WTC11 (cell line): ENCODE measurements around the gene NTF3. TPM values are rescaled to one million over a fixed set of nuclear protein-coding genes. Genes with fewer than 3 reads are reported as not detected.

Experiments used
- ATAC-seq: fragments of 200-7000 bp; cut with Tn5 transposase; 2 replicates; pipeline ENCODE4 v1.10.0; 2021; ENCODE audit warnings: mild to moderate bottlenecking, moderate library complexity
- CTCF ChIA-PET: fragments of 300-600 bp; sonication (Branson Sonifier 250); formaldehyde crosslinking; loops from one replicate; lab custom pipeline; 2021; ENCODE audit warnings: antibody characterized with exemption; lab: Charles Lee
- POLR2A ChIA-PET: fragments of 350-600 bp; sonication (Branson Sonifier 250); formaldehyde crosslinking; loops from one replicate; lab custom pipeline; 2021; ENCODE audit warnings: antibody characterized with exemption; lab: Charles Lee
- DNase-seq: peaks from one replicate; pipeline ENCODE4 v3.0.0; 2021; ENCODE audit warnings: low spot score
- H3K27ac Mint-ChIP-seq: 2 replicates; pipeline ENCODE4 v1.8.0; 2021; ENCODE audit warnings: mixed read lengths
- H3K27me3 Mint-ChIP-seq: 2 replicates; pipeline ENCODE4 v1.8.0; 2021; ENCODE audit warnings: low read depth, mild to moderate bottlenecking, moderate library complexity, mixed read lengths
- H3K36me3 Mint-ChIP-seq: 2 replicates; pipeline ENCODE4 v1.8.0; 2021; ENCODE audit warnings: mixed read lengths
- H3K4me1 Mint-ChIP-seq: 2 replicates; pipeline ENCODE4 v1.8.0; 2022; ENCODE audit warnings: mixed read lengths
- H3K4me3 Mint-ChIP-seq: 2 replicates; pipeline ENCODE4 v1.8.0; 2021; ENCODE audit warnings: mild to moderate bottlenecking, moderate library complexity, mixed read lengths
- H3K9me3 Mint-ChIP-seq: 2 replicates; pipeline ENCODE4 v1.8.0; 2021; ENCODE audit warnings: mixed read lengths
- ATF1 ChIP-seq: sonication (generic); formaldehyde crosslinking; IDR thresholded peaks from 2 replicates; pipeline ENCODE4 v1.8.1; 2023; ENCODE audit warnings: mild to moderate bottlenecking, moderate library complexity, missing genetic modification reagents
- ESRRA ChIP-seq: sonication (generic); formaldehyde crosslinking; IDR thresholded peaks from 2 replicates; pipeline ENCODE4 v1.8.1; 2022; ENCODE audit warnings: mild to moderate bottlenecking, missing genetic modification reagents, borderline replicate concordance
- GABPB1 ChIP-seq: sonication (generic); formaldehyde crosslinking; IDR thresholded peaks from 2 replicates; pipeline ENCODE4 v1.8.1; 2023; ENCODE audit warnings: mild to moderate bottlenecking, missing genetic modification reagents
- GRHL2 ChIP-seq: fragments of 250-450 bp; sonication (Bioruptor Pico); IDR thresholded peaks from 2 replicates; pipeline ENCODE4 v1.8.0; 2022; ENCODE audit warnings: mild to moderate bottlenecking, moderate library complexity; ENCODE audit not compliant: insufficient replicate concordance, severe bottlenecking
- HMGA2 ChIP-seq: fragments of 250-450 bp; sonication (Bioruptor Pico); IDR thresholded peaks from 2 replicates; pipeline ENCODE4 v1.4.0; 2021; ENCODE audit warnings: mild to moderate bottlenecking, moderate library complexity
- IRF1 ChIP-seq: sonication (generic); formaldehyde crosslinking; IDR thresholded peaks from 2 replicates; pipeline ENCODE4 v1.8.0; 2023; ENCODE audit warnings: missing genetic modification reagents
- JAZF1 ChIP-seq: fragments of 250-450 bp; sonication (Bioruptor Pico); IDR thresholded peaks from 2 replicates; pipeline ENCODE4 v1.9.0; 2021; ENCODE audit warnings: moderate library complexity, mild to moderate bottlenecking, inconsistent platforms
- MLX ChIP-seq: sonication (generic); formaldehyde crosslinking; IDR thresholded peaks from 2 replicates; pipeline ENCODE4 v1.8.1; 2023; ENCODE audit warnings: mild to moderate bottlenecking, missing genetic modification reagents, moderate library complexity
- MXD4 ChIP-seq: fragments of 250-450 bp; sonication (Bioruptor Pico); IDR thresholded peaks from 2 replicates; pipeline ENCODE4 v1.8.0; 2021; ENCODE audit warnings: mild to moderate bottlenecking, moderate library complexity, borderline replicate concordance
- MYBL2 ChIP-seq: sonication (generic); formaldehyde crosslinking; IDR thresholded peaks from 2 replicates; pipeline ENCODE4 v1.8.1; 2023; ENCODE audit warnings: mild to moderate bottlenecking, moderate library complexity, missing genetic modification reagents
- NR2C2 ChIP-seq: sonication (generic); formaldehyde crosslinking; IDR thresholded peaks from 2 replicates; pipeline ENCODE4 v1.8.0; 2022; ENCODE audit warnings: mild to moderate bottlenecking, missing genetic modification reagents
- OVOL2 ChIP-seq: fragments of 250-450 bp; sonication (Bioruptor Pico); IDR thresholded peaks from 2 replicates; pipeline ENCODE4 v1.9.0; 2021; ENCODE audit warnings: mild to moderate bottlenecking, borderline replicate concordance
- RELA ChIP-seq: sonication (generic); formaldehyde crosslinking; IDR thresholded peaks from 2 replicates; pipeline ENCODE4 v1.8.1; 2022; ENCODE audit warnings: missing genetic modification reagents, mild to moderate bottlenecking, borderline replicate concordance
- SMAD4 ChIP-seq: sonication (generic); formaldehyde crosslinking; IDR thresholded peaks from 2 replicates; pipeline ENCODE4 v1.8.0; 2022; ENCODE audit warnings: mild to moderate bottlenecking, missing genetic modification reagents
- ZNF121 ChIP-seq: sonication (generic); formaldehyde crosslinking; IDR thresholded peaks from 2 replicates; pipeline ENCODE4 v1.8.0; 2023; ENCODE audit warnings: missing genetic modification reagents
- ZNF138 ChIP-seq: sonication (generic); formaldehyde crosslinking; conservative IDR thresholded peaks from 2 replicates; pipeline ENCODE4 v1.8.1; 2022; ENCODE audit warnings: mild to moderate bottlenecking, moderate library complexity, missing genetic modification reagents
- ZNF232 ChIP-seq: sonication (generic); formaldehyde crosslinking; IDR thresholded peaks from 2 replicates; pipeline ENCODE4 v1.8.0; 2022; ENCODE audit warnings: mild to moderate bottlenecking, missing genetic modification reagents
- ZNF671 ChIP-seq: fragments of 250-450 bp; sonication (Bioruptor Pico); IDR thresholded peaks from 2 replicates; pipeline ENCODE4 v1.8.0; 2021; ENCODE audit warnings: mild to moderate bottlenecking
- total RNA-seq: library from RNA; stranded (reverse); gene quantifications from 3 replicates; pipeline ENCODE4 v1.2.3, GENCODE V29; 2021
- TF ChIP-seq, protein P1 (sequence below): sonication (generic); formaldehyde crosslinking; IDR thresholded peaks from 2 replicates; pipeline ENCODE4 v1.8.1; 2022; ENCODE audit warnings: mild to moderate bottlenecking, missing genetic modification reagents, moderate library complexity, borderline replicate concordance
- TF ChIP-seq, protein P2 (sequence below): sonication (generic); formaldehyde crosslinking; conservative IDR thresholded peaks from 2 replicates; pipeline ENCODE4 v1.8.1; 2022; ENCODE audit warnings: mild to moderate bottlenecking, missing genetic modification reagents
- TF ChIP-seq, protein P3 (sequence below): sonication (generic); formaldehyde crosslinking; IDR thresholded peaks from 2 replicates; pipeline ENCODE4 v1.8.1; 2023; ENCODE audit warnings: mild to moderate bottlenecking, missing genetic modification reagents
- TF ChIP-seq, protein P4 (sequence below): sonication (generic); formaldehyde crosslinking; IDR thresholded peaks from 2 replicates; pipeline ENCODE4 v1.8.0; 2022; ENCODE audit warnings: mild to moderate bottlenecking, missing genetic modification reagents
- TF ChIP-seq, protein P5 (sequence below): sonication (generic); formaldehyde crosslinking; IDR thresholded peaks from 2 replicates; pipeline ENCODE4 v1.8.1; 2022; ENCODE audit warnings: missing genetic modification reagents, borderline replicate concordance

Gene NTF3
- total RNA-seq, 1 experiment from 2014 or later, result 1.3 TPM

- TF ChIP-seq, protein P1, sequence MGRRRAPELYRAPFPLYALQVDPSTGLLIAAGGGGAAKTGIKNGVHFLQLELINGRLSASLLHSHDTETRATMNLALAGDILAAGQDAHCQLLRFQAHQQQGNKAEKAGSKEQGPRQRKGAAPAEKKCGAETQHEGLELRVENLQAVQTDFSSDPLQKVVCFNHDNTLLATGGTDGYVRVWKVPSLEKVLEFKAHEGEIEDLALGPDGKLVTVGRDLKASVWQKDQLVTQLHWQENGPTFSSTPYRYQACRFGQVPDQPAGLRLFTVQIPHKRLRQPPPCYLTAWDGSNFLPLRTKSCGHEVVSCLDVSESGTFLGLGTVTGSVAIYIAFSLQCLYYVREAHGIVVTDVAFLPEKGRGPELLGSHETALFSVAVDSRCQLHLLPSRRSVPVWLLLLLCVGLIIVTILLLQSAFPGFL, result no peak
- TF ChIP-seq ZNF232 (CRISPR knock-in tag) (no peak), NR2C2 (no peak), HMGA2 (CRISPR knock-in tag) (no peak), MLX (CRISPR knock-in tag) (no peak)
Observed at GRCh38 chr12:5492562-5492961, 60.7 kb downstream of the NTF3 start (continued).

- H3K4me1 Mint-ChIP-seq, result peaks cover 5% of the 10 kb centered on the region
- TF ChIP-seq ATF1 (CRISPR knock-in tag) (no peak), MLX (CRISPR knock-in tag) (no peak), IRF1 (CRISPR knock-in tag) (no peak), RELA (no peak), MYBL2 (CRISPR knock-in tag) (no peak), ZNF138 (no peak), GRHL2 (no peak), GABPB1 (no peak), ZNF121 (CRISPR knock-in tag) (no peak), JAZF1 (no peak), ESRRA (CRISPR knock-in tag) (no peak), SMAD4 (CRISPR knock-in tag) (no peak), ZNF671 (no peak), MXD4 (CRISPR knock-in tag) (no peak), OVOL2 (CRISPR knock-in tag) (no peak)
- TF ChIP-seq, protein P2, sequence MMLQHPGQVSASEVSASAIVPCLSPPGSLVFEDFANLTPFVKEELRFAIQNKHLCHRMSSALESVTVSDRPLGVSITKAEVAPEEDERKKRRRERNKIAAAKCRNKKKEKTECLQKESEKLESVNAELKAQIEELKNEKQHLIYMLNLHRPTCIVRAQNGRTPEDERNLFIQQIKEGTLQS (CRISPR knock-in tag), result no peak
- TF ChIP-seq, protein P3, sequence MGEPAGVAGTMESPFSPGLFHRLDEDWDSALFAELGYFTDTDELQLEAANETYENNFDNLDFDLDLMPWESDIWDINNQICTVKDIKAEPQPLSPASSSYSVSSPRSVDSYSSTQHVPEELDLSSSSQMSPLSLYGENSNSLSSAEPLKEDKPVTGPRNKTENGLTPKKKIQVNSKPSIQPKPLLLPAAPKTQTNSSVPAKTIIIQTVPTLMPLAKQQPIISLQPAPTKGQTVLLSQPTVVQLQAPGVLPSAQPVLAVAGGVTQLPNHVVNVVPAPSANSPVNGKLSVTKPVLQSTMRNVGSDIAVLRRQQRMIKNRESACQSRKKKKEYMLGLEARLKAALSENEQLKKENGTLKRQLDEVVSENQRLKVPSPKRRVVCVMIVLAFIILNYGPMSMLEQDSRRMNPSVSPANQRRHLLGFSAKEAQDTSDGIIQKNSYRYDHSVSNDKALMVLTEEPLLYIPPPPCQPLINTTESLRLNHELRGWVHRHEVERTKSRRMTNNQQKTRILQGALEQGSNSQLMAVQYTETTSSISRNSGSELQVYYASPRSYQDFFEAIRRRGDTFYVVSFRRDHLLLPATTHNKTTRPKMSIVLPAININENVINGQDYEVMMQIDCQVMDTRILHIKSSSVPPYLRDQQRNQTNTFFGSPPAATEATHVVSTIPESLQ (CRISPR knock-in tag), result no peak
- TF ChIP-seq, protein P4, sequence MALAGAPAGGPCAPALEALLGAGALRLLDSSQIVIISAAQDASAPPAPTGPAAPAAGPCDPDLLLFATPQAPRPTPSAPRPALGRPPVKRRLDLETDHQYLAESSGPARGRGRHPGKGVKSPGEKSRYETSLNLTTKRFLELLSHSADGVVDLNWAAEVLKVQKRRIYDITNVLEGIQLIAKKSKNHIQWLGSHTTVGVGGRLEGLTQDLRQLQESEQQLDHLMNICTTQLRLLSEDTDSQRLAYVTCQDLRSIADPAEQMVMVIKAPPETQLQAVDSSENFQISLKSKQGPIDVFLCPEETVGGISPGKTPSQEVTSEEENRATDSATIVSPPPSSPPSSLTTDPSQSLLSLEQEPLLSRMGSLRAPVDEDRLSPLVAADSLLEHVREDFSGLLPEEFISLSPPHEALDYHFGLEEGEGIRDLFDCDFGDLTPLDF, result no peak
- TF ChIP-seq, protein P1, result no peak
- TF ChIP-seq, protein P5, sequence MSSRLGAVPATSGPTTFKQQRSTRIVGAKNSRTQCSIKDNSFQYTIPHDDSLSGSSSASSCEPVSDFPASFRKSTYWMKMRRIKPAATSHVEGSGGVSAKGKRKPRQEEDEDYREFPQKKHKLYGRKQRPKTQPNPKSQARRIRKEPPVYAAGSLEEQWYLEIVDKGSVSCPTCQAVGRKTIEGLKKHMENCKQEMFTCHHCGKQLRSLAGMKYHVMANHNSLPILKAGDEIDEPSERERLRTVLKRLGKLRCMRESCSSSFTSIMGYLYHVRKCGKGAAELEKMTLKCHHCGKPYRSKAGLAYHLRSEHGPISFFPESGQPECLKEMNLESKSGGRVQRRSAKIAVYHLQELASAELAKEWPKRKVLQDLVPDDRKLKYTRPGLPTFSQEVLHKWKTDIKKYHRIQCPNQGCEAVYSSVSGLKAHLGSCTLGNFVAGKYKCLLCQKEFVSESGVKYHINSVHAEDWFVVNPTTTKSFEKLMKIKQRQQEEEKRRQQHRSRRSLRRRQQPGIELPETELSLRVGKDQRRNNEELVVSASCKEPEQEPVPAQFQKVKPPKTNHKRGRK (CRISPR knock-in tag), result no peak
- TF ChIP-seq, all 79 proteins: peak for 0
- Mint-ChIP-seq H3K36me3 (no peaks in the 10 kb centered on the region), H3K4me3 (no peak overlapping the region), H3K9me3 (no peaks in the 10 kb centered on the region), H3K27ac (no peak overlapping the region), H3K27me3 (no peaks in the 10 kb centered on the region)
- DNase-seq (no peak), ATAC-seq (peak; percentile 77)
- ChIA-PET CTCF (interaction anchor here (0.5 to 2.2 kb wide), 11 partner anchors 9 to 340 kb away, joined by 3 to 15 read pairs (median 3); no protein-coding TSS in a partner anchor), POLR2A (no interaction called here)
Observed at GRCh38 chr12:5493018-5493417, 61.1 kb downstream of the NTF3 start.
